Upper lobe of right lung (tissue), 1 donor: ENCODE measurements around the gene CNTNAP2. TPM values are rescaled to one million over a fixed set of nuclear protein-coding genes. Genes with fewer than 3 reads are reported as not detected.
A peak's percentile ranks its signal among the peaks of the same experiment; 100 is the strongest.

ENCODE experiments used
- ATAC-seq: fragments of 200-7000 bp; cut with Tn5 transposase; one replicate; pipeline ENCODE4 v1.9.1; 2020; ENCODE audit warnings: mild to moderate bottlenecking, moderate library complexity
- DNase-seq: peaks from one replicate; pipeline ENCODE4 v3.0.0-alpha.2; 2020
- H3K27ac ChIP-seq: fragments of 200-600 bp; one replicate; pipeline ENCODE4 v1.8.0; 2022
- H3K27me3 ChIP-seq: fragments of 200-600 bp; one replicate; pipeline ENCODE4 v1.8.0; 2022; ENCODE audit warnings: mild to moderate bottlenecking
- H3K36me3 ChIP-seq: fragments of 200-600 bp; one replicate; pipeline ENCODE4 v1.8.0; 2022
- H3K4me1 ChIP-seq: fragments of 200-600 bp; one replicate; pipeline ENCODE4 v1.8.0; 2022
- H3K4me3 ChIP-seq: fragments of 200-600 bp; one replicate; pipeline ENCODE4 v1.8.0; 2022; ENCODE audit warnings: mild to moderate bottlenecking
- H3K9me3 ChIP-seq: fragments of 200-600 bp; one replicate; pipeline ENCODE4 v1.8.0; 2022
- CTCF ChIP-seq: fragments of 200-600 bp; IDR thresholded peaks from one replicate; pipeline ENCODE4 v1.8.0; 2022; ENCODE audit warnings: antibody characterized with exemption
- intact Hi-C: fragments of 100-400 bp; cut with DNase I; formaldehyde crosslinking; loops from one replicate; pipeline ENCODE4 v1.11.0; 2022
- total RNA-seq: library from RNA; stranded (reverse); fragmentation: NEBNext Ultra II Directional; extraction: Animal tissue kit (Norgen Biotek cat#: 25700); gene quantifications from one replicate; pipeline ENCODE4 v1.2.1, GENCODE V29; 2021
- donor health status: DM: no; HTN: yes; CAD: no; lungs with severe emphysema.

Gene CNTNAP2
- total RNA-seq, 1 donor from 2014 or later = 0.41 TPM

- intact Hi-C loops = no loop called here
- H3K27ac ChIP-seq = no peak overlapping the region
- DNase-seq (no peak), ATAC-seq (peak; percentile 35)
- H3K9me3 ChIP-seq = no peaks in the 10 kb centered on the region
- H3K36me3 ChIP-seq = no peaks in the 10 kb centered on the region
- no peaks in the 10 kb centered on the region for H3K4me1 ChIP-seq
- TF ChIP-seq CTCF = no peak
- H3K4me3 ChIP-seq = no peak overlapping the region
- no peaks in the 10 kb centered on the region for H3K27me3 ChIP-seq
Measured at GRCh38 chr7:148303295-148304082, 2186.9 kb downstream of the CNTNAP2 start.

GRCh38 chr7:148304083-148304335 lies 2187.4 kb downstream of the CNTNAP2 start:
- TF ChIP-seq CTCF = no peak
- DNase-seq (no peak), ATAC-seq (no peak)
- no peaks in the 10 kb centered on the region for H3K4me1 ChIP-seq
- H3K36me3 ChIP-seq = no peaks in the 10 kb centered on the region
- no peaks in the 10 kb centered on the region for H3K9me3 ChIP-seq
- intact Hi-C loops = no loop called here
- H3K27me3 ChIP-seq = no peaks in the 10 kb centered on the region
- no peak overlapping the region for H3K4me3 ChIP-seq
- H3K27ac ChIP-seq = no peak overlapping the region

- no peak for ATAC-seq
Measured at GRCh38 chr7:148304456-148304855, 2187.9 kb downstream of the CNTNAP2 start.

GRCh38 chr7:148306759-148307158 lies 2190.2 kb downstream of the CNTNAP2 start:
- Histone ChIP-seq H3K9me3 (no peaks in the 10 kb centered on the region), H3K27ac (no peak overlapping the region), H3K4me1 (no peaks in the 10 kb centered on the region), H3K36me3 (no peaks in the 10 kb centered on the region), H3K4me3 (no peak overlapping the region), H3K27me3 (no peaks in the 10 kb centered on the region)
- intact Hi-C loops = no loop called here
- DNase-seq (no peak), ATAC-seq (no peak)
- TF ChIP-seq CTCF = no peak

More at GRCh38 chr7:148304456-148304855, 2187.9 kb downstream of the CNTNAP2 start:
- no peak for TF ChIP-seq CTCF
- Histone ChIP-seq H3K36me3 (no peaks in the 10 kb centered on the region), H3K4me1 (no peaks in the 10 kb centered on the region), H3K4me3 (no peak overlapping the region), H3K27ac (no peak overlapping the region), H3K27me3 (no peaks in the 10 kb centered on the region), H3K9me3 (no peaks in the 10 kb centered on the region)
- DNase-seq = no peak
- intact Hi-C loops = no loop called here

GRCh38 chr7:148318102-148318811 lies 2201.7 kb downstream of the CNTNAP2 start:
- H3K4me1 ChIP-seq = no peaks in the 10 kb centered on the region
- H3K27ac ChIP-seq = no peak overlapping the region
- no peaks in the 10 kb centered on the region for H3K36me3 ChIP-seq
- intact Hi-C loops = no loop called here
- ATAC-seq (no peak), DNase-seq (no peak)
- no peaks in the 10 kb centered on the region for H3K9me3 ChIP-seq
- no peaks in the 10 kb centered on the region for H3K27me3 ChIP-seq
- no peak for TF ChIP-seq CTCF
- H3K4me3 ChIP-seq = no peak overlapping the region
